Muscle of arm (tissue), 12 donors: ENCODE results near the gene KREMEN2. TPM values are rescaled to one million over a fixed set of nuclear protein-coding genes. Genes with fewer than 3 reads are reported as not detected.

Experiments used
- DNase-seq: peaks from one replicate; pipeline ENCODE4 v3.0.0-alpha.2; 2013
- polyA plus RNA-seq, 12 donors: library from polyadenylated mRNA; unstranded; fragments of 120-200 nt; gene quantifications; one replicate each; pipeline ENCODE4 v1.2.1, GENCODE V29; 2013; ENCODE audit not compliant: insufficient read length in 12 of 12

Gene KREMEN2
- polyA plus RNA-seq, 12 donors = 2.6 to 37.4 (median 5.2) TPM; not detected in 1

GRCh38 chr16:3003582-3004270, 39.7 kb downstream of the KREMEN2 start:
- peak; percentile 97 for DNase-seq

DNA sequence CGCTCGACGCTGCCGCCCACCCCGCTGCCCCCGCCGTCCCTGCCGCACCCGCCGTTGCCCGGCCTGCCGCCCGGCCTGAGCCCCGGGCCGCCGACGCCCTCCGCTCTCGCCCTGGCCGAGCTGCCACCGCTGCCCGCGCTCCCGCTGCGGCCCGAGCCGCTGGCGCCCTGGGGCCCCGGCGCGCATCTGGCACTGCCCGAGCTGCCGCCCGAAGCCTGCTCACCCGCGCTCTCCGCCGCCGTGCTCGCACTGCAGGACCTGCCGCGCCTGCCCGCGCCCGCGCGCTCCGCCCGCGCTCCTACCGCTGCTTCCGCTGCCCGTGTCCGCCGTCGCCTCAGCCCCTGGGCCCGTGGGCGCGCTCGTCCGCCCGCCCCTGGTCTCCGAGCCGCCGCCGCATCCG, 40.2 kb downstream of the KREMEN2 start:
- DNase-seq = no peak

DNA sequence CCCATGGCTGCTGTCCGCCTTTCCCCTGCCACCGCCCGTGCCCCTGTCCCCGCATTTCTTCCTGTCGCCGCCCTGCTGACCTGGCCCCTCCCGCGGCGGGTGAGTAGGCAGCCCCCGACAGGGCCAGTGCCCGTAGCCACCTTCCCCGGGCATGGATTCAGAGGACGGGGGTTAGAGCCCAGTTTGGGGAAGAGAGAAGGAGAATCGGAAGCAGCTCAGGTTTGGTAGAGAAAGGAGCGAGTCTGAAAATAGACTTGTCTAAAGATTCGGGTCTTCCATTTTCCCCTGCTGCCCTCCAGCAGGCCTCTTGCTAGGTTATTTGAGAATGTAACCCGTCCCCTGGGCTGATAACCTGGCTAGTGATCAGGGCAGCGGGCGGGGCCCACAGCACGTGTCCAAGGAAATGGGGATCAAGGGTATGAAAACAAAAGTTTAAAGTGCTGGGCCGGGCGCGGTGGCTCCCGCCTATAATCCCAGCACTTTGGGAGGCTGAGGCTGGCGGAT, 40.8 kb downstream of the KREMEN2 start:
- no peak for DNase-seq

- no peak for DNase-seq
Observed at GRCh38 chr16:3007059-3007956, 43.2 kb downstream of the KREMEN2 start.

- no peak for DNase-seq
Observed at GRCh38 chr16:3007957-3008689, 44.0 kb downstream of the KREMEN2 start.

GRCh38 chr16:3008690-3009037, 44.6 kb downstream of the KREMEN2 start:
- no peak for DNase-seq

- no peak for DNase-seq
Observed at GRCh38 chr16:3009568-3010390, 45.7 kb downstream of the KREMEN2 start.

DNA sequence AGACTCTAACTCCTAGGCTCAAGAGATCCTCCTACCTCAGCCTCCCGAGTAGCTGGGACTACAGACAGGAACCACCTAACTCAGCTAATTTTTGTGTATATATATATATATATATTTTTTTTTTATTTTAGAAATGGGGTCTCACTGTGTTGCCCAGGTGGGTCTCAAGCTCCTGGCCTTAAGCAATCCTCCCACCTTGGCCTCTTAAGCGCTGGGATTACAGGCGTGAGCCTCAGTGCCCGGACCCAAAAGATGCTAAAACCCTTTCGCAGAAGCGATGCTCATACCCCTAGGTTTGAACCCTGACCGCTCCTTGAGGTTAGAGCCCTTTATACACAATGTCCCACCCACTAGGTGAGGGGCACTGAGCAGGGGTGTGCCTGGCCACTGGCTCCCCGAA, 46.4 kb downstream of the KREMEN2 start:
- DNase-seq = no peak

DNA sequence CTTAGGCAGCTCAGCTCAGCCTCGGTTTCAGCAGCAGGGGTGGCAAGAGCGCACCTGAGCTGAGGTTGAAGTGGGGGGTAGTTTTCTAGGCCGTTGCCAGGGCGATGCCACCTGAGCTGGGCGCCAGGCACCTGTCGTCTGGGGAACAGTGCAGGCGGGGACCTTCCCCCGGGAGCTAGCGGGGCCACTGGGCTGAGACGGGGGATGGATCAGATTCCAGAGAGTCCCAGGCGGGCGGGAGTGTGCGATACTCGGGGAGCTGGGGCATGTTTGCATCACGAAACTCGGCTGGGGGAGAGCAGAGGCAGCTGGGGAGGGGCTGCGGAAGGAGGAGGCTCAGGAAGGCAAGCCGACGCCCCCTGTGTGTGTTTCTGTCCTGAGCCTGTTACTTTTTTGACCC, 48.2 kb downstream of the KREMEN2 start:
- DNase-seq = no peak

DNA sequence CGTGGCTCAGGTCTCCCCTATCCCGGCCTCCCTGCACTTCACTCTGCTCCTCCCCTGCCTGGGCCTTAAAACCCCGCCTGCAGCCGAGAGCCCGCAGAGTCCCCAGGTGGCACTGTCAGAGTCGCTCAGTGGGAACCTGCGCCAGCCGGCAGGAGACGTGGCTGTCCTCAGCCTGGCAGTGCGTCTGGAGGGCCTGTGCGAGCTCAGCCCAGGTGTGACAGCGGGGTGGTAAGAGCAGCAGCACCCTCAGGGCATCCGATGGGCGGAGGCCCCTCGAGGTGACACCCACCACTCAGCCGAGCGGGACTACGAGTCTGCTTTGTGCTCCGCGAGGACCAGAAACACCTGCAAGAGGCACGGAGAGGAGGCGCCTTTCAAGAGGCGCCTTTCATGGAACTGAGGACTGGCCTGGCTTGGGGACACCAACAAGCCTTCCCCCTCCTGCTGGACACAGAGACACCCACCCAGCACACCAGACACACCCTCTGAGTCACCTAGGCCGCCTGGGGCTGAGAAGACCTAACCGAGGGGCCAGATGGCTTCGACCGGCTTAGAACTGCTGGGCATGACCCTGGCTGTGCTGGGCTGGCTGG, 48.8 kb downstream of the KREMEN2 start, which contains the start of gene CLDN9:
CLDN9 (plus strand) TSS at position 96 of the 593 bp plus-strand sequence; CDS start at position 536, 440 bp downstream.
- no peak for DNase-seq

- DNase-seq = no peak
Observed at GRCh38 chr16:3013491-3013951, 49.4 kb downstream of the KREMEN2 start.

DNA sequence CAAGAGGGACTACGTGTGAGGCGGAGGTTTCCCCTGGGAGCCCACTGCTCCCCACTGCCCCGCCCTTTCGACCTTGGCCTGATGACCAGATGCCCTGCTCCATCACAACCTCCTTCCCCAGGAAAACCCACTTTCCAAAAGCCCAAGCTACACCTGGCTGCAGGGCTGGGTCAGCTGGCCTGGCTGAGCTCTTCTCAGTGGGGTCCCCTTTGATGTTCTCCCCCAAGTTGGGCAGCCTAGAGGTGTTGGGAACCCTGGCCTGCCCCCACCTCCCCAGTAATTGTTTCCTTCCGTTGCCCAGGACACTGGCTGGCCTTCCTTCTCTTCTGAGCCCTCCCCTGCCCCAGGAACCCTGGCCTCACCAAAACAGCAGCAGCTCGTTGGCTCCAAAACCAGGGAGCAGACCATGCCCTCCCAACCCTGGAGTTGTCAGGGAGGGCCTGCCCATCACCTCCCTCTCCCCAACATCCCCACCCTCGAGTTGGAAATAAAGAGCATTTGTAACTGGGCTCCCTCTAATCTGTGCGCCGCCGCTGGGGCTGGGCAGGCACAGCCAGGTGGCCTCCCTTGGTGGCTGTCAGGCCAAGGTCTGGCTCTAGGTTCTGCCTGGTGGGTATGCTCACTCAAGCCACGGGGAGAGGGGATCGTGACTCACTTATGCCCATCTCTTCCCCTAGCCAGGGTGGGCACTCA, 50.1 kb downstream of the KREMEN2 start:
- DNase-seq = no peak

DNA sequence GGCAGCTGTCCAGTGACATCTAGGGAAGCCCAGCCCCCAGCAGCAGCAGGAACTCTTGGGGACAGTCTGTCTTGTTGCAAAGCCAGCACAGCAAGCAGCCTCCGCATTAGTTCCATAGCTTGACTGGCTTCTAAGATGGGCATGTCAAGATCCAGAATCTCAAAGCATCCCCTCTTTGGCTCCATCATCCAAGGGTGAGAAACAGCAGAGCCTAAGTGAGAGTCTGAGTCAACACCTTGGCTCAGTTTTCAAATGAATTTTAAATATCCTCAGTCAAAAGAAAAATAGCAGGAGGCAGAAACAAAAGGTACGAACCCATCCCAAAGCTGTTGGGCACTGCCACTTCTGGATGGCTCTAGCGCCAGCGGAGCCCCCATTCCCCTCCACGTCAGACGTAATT, 50.9 kb downstream of the KREMEN2 start:
- no peak for DNase-seq

- no peak for DNase-seq
Observed at GRCh38 chr16:3015865-3016521, 51.9 kb downstream of the KREMEN2 start.

DNA sequence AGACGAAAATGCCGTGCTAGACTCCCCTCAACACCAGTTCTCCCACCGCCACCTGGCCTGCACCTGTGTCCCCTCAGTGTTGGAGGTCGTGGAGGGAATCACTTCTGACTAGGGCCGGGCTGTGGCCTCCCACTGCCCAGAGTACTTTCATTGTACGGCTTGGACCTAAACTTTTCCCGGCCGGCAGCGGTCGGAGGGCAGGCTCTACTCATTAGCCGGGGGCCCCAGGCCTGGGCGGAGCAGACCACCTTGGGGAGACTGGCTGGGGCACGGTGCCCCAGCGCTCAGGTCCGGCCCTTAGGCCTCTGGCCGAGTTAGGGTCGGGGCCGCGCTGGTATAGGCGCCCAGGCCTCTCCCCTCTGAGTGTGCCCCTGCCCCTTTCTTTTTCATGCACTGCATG, 53.3 kb downstream of the KREMEN2 start:
- no peak for DNase-seq
